Measurements from ENCODE around the gene ZNF860.

The ZNF860 gene

GRCh38 chr3:31942446-31942845 is 39.1 kb upstream of the ZNF860 start:
- DNase-seq (ENCODE audit: low read depth, low spot score) = no peak
- no peak overlapping the region for H3K4me3 ChIP-seq (ENCODE audit: low read depth, low read length)
- TF ChIP-seq, protein P1, sequence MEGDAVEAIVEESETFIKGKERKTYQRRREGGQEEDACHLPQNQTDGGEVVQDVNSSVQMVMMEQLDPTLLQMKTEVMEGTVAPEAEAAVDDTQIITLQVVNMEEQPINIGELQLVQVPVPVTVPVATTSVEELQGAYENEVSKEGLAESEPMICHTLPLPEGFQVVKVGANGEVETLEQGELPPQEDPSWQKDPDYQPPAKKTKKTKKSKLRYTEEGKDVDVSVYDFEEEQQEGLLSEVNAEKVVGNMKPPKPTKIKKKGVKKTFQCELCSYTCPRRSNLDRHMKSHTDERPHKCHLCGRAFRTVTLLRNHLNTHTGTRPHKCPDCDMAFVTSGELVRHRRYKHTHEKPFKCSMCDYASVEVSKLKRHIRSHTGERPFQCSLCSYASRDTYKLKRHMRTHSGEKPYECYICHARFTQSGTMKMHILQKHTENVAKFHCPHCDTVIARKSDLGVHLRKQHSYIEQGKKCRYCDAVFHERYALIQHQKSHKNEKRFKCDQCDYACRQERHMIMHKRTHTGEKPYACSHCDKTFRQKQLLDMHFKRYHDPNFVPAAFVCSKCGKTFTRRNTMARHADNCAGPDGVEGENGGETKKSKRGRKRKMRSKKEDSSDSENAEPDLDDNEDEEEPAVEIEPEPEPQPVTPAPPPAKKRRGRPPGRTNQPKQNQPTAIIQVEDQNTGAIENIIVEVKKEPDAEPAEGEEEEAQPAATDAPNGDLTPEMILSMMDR (IDR thresholded peaks at IDR 0.05; ENCODE audit: low read depth, low read length) = no peak
- in situ Hi-C loops (cut with HindIII; ENCODE audit: low sequenced_read_pairs) = no loop called here

GRCh38 chr3:31943041-31943440 is 38.5 kb upstream of the ZNF860 start:
- DNase-seq (ENCODE audit: low read depth, low spot score) = no peak
- H3K4me3 ChIP-seq (ENCODE audit: low read depth, low read length) = no peak overlapping the region
- in situ Hi-C loops (cut with HindIII; ENCODE audit: low sequenced_read_pairs) = no loop called here
- TF ChIP-seq, protein P1 (IDR thresholded peaks at IDR 0.05; ENCODE audit: low read depth, low read length) = no peak

DNA sequence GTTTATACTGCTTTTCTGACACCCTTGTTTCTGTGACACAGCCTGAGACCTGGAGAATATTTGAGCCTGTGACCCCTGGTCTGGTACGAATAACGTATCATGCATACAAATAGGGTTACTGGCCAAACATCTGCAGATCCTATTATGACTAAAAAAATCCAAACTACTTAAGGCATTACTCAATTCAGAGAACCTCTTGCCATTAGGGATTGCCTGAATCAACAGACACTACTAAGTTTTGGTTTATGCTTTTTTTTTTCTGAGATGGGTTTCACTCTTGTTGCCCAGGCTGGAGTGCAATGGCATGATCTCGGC is 35.9 kb upstream of the ZNF860 start:
- DNase-seq (ENCODE audit: low read depth, low spot score) = no peak
- in situ Hi-C loops (cut with HindIII; ENCODE audit: low sequenced_read_pairs) = no loop called here
- TF ChIP-seq, protein P1 (IDR thresholded peaks at IDR 0.05; ENCODE audit: low read depth, low read length) = no peak
- H3K4me3 ChIP-seq (ENCODE audit: low read depth, low read length) = no peak overlapping the region

GRCh38 chr3:31946484-31947081 is 35.0 kb upstream of the ZNF860 start:
- no peak overlapping the region for H3K4me3 ChIP-seq (ENCODE audit: low read depth, low read length)
- DNase-seq (ENCODE audit: low read depth, low spot score) = no peak
- TF ChIP-seq, protein P1 (IDR thresholded peaks at IDR 0.05; ENCODE audit: low read depth, low read length) = no peak
- in situ Hi-C loops (cut with HindIII; ENCODE audit: low sequenced_read_pairs) = no loop called here

DNA sequence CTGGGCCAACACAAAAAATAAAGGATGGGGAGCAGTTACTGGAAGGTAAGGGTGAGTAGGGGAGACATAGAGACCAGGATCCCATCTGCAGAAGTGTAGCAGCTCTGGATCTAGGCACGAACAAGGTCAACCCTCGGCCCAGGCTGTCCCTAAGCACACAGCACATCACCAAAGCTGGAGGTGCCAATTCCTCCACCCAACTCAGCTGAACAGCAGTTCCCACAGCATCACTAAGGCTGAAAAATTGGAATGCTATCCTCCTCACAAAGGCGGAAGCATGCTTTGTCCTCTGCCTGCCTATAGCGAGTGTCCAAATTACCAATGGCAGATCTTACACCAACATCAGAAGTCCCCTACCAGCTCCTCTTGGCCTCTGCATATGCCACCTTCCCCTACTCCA is 34.4 kb upstream of the ZNF860 start:
- TF ChIP-seq, protein P1 (IDR thresholded peaks at IDR 0.05; ENCODE audit: low read depth, low read length) = no peak
- in situ Hi-C loops (cut with HindIII; ENCODE audit: low sequenced_read_pairs) = no loop called here
- no peak overlapping the region for H3K4me3 ChIP-seq (ENCODE audit: low read depth, low read length)
- no peak for DNase-seq (ENCODE audit: low read depth, low spot score)

- no peak overlapping the region for H3K4me3 ChIP-seq (ENCODE audit: low read depth, low read length)
- in situ Hi-C loops (cut with HindIII; ENCODE audit: low sequenced_read_pairs) = no loop called here
- DNase-seq (ENCODE audit: low read depth, low spot score) = no peak
- TF ChIP-seq, protein P1 (IDR thresholded peaks at IDR 0.05; ENCODE audit: low read depth, low read length) = no peak
These were observed 33.9 kb upstream of the ZNF860 start for GRCh38 chr3:31947671-31948091.

GRCh38 chr3:31948280-31948679 is 33.3 kb upstream of the ZNF860 start:
- no peak for DNase-seq (ENCODE audit: low read depth, low spot score)
- no peak overlapping the region for H3K4me3 ChIP-seq (ENCODE audit: low read depth, low read length)
- in situ Hi-C loops (cut with HindIII; ENCODE audit: low sequenced_read_pairs) = no loop called here
- TF ChIP-seq, protein P1 (IDR thresholded peaks at IDR 0.05; ENCODE audit: low read depth, low read length) = no peak
